HG02852 (cell line): Measurements from ENCODE around the gene MSI1.

Experiments used
- ATAC-seq: cut with Tn5 transposase; IDR thresholded peaks from one replicate; pipeline ENCODE4 v1.9.1; 2021; ENCODE audit warnings: mild to moderate bottlenecking, moderate library complexity; ENCODE audit not compliant: unreplicated experiment

Gene MSI1

DNA sequence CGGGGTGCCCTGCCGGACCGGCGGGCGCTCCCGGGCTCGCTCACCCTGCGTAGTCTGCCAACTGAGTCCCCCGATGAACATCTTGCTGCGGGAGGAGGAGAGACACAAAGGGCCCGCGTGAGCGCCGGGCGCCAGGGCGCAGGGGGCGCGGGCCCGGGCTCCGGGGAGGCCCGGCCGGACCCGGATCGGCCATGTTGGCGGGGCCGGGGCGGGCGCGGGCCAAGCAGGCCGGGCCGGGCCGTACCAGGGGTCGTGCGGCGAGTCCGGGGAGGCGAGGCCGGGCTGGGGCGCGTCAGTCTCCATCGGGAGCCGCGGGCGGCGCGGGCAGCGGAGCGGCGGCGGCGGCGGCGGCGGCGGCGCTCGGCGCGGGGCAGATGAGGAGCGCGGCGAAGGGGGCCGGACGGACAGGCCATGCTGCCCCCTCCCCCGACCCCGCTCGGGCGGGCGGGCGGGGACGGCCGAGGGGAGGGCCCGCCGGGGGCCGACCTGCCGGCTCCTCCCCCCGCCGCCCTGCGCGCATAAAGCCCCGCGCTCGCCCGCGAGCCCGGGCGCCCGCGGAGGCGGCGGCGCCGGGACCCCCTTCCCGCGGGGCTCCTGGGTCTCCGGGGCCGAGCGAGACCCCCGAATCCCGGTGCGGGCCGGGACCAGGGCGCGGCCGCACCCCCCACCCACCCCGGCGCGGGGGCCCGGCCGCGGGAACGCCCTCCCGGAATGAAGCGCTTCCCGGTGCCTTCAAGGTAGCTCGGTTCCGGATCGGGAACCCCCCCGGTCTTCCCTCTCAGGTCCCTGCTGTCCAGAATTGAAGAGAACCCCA lies at the start of gene MSI1:
MSI1 (minus strand) TSS at position 376 of the 814 bp plus-strand sequence; CDS start at position 303, 73 bp downstream.
- no peak for ATAC-seq

- no peak for ATAC-seq
Measured at GRCh38 chr12:120417917-120418580, 49.1 kb upstream of the MSI1 start.

- no peak for ATAC-seq
Measured at GRCh38 chr12:120416490-120417216, 47.7 kb upstream of the MSI1 start.

DNA sequence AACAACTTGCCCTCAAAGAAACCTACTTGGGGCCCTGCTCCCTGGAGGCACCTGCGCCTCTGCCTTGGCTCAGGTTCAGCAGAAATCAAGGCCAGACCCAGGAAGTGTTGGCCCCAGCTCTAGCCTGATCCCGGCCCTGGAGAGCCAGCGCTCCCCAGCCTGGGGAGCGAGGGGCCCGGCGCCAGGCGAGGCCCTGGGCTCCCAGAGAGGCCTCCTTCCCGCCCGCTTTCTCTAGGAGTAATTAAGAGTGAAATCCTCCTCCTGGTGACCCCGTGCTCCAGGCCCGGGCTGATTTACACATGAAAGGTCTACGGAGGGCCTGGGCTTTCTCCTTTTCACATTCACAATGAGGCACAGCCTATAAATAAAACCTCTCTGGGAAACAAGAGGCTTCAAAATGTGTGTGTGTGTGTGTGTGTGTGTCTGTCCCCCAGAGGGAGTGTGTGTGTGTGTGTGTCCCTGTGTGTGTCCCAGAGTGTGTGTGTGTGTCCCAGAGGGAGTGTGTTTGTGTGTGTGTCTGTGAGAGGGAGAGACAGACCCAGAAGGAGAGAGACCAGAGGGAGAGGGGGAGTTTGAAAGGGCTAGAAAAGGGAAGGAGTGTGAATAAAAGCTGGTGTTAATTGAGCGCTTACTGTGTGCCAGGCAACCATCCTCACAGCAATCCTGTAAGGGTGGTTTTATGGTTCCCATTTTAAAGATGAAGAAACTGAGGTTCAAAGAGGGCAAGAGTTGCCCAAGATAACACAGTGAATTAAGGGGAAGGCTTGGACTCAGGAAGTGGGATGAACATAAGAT lies 45.1 kb upstream of the MSI1 start:
- ATAC-seq, result no peak

- ATAC-seq, result no peak
Measured at GRCh38 chr12:120412421-120412820, 43.5 kb upstream of the MSI1 start.

- ATAC-seq, result no peak
Measured at GRCh38 chr12:120408771-120409170, 39.8 kb upstream of the MSI1 start.

DNA sequence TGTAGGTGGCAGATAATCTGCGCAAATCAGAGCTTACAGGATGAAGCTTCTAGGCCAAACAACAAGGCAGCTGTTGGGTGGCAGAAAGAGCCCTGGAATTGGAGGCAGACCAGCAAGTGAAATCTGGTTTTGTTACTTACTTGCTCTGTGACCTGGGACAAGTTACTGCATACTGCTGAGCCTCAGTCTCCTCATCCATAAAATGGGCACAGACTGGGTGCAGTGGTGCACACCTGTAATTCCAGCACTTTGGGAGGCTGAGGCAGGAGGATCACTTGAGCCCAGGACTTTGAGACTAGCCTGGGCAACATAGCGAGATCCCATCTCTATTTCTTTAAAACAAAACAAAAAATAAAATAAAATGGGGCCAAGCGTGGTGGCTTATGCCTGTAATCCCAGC lies 37.6 kb upstream of the MSI1 start:
- no peak for ATAC-seq

- ATAC-seq, result no peak
Measured at GRCh38 chr12:120406069-120406468, 37.1 kb upstream of the MSI1 start.

GRCh38 chr12:120404271-120404670 lies 35.3 kb upstream of the MSI1 start:
- ATAC-seq, result no peak

DNA sequence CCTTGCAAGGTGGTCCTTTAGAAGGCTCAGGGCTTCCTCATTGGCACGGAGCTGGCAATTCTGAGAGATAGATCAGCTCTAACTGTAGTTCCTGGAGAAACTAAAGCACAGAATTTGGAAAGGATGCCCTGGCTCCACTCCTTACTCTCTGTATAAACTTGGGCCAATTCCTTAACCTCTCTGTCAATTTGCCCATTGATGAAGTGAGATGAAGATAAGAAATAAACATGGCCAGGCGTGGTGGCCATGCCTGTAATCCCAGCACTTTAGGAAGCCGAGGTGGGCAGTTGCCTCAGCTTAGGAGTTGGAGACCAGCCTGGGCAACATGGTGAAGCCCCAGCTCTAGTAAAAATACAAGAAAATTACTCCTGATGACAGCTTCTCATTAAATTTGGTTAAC lies 34.9 kb upstream of the MSI1 start:
- no peak for ATAC-seq

- ATAC-seq, result no peak
Measured at GRCh38 chr12:120402217-120402616, 33.3 kb upstream of the MSI1 start.

- ATAC-seq, result no peak
Measured at GRCh38 chr12:120399531-120399930, 30.6 kb upstream of the MSI1 start.

- ATAC-seq, result no peak
Measured at GRCh38 chr12:120397824-120398540, 29.0 kb upstream of the MSI1 start.

GRCh38 chr12:120394483-120395367 lies 25.8 kb upstream of the MSI1 start:
- no peak for ATAC-seq

DNA sequence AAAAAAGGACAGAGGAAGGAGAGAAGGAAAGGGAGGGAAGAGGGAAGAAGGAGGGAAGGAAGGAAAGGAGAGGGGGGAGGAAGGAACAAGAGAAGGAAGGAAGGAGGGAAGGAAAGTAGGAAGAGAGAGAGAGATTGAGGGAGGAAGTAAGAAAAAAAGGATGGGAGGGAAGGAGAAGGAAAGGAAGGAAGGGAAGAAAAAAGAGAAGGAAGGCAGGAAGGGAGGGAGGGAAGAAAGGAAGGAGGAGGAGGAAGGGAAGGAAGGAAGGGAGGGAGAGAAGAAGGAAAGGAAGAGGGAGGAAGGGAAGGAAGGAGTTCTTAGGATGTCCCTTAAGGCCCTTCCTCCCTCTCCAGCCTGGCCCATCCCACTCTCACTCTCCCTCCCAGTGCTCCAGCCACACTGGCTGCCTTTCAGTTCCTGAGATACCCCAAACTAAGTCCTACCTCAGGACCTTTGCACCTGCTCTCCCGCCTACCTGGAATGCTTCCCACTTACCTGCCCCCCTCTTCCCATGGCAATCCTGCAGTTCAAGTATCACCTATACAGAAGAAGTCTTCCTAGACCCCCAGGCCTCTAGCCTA lies 21.7 kb upstream of the MSI1 start:
- ATAC-seq, result no peak

GRCh38 chr12:120388691-120389481 lies 19.9 kb upstream of the MSI1 start:
- no peak for ATAC-seq

- no peak for ATAC-seq
Measured at GRCh38 chr12:120381752-120382419, 12.9 kb upstream of the MSI1 start.

- no peak for ATAC-seq
Measured at GRCh38 chr12:120378036-120378435, 9.1 kb upstream of the MSI1 start.
